ENCODE data around the gene DVL2.

The DVL2 gene

DNA sequence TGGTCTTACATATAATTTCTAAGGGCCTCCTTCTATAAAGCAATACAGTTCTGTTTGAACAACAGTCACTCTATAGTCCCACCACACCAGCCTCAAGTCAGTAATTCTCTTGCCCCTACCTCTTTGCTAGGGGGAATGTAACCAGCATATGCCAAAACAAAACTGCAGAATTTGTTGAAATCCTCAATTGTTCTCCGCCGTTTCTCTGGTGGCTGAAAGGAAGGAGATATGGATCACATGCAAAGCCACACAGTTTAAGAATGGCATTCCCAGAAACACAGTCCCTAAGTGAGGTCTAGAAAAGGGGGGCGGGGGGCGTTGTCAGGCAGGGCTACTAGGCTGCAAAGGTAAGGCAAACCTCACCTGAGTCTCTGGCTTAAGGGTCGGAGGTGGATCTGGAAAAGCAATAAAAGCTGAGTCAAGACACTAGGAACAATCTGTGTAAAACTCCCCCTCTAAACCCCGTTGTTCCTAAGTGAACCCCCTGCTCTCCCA lies 3.0 kb upstream of the DVL2 start:
- no peak for DNase-seq

DNA sequence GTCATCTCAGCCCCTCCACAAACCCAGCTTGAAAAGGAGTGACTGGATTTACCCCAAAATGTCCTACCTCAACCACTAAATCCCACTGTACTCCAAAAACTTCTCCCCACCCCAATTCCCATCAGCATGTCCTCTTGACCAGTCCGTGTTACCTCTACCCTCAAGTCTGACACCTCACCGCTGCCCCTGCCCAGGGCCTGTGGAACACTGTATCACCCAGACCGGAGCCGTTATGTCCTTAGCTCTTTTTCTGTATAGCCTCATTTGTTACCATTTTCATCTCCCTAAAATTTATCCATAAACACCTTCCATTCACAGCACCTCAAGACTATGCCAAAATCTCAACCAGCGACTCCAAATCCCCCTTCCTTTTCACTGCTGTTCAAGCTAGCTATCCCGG lies 2.5 kb upstream of the DVL2 start:
- no peak for DNase-seq

- DNase-seq: no peak
Observed at GRCh38 chr17:7235693-7236665, 1.7 kb upstream of the DVL2 start.

DNA sequence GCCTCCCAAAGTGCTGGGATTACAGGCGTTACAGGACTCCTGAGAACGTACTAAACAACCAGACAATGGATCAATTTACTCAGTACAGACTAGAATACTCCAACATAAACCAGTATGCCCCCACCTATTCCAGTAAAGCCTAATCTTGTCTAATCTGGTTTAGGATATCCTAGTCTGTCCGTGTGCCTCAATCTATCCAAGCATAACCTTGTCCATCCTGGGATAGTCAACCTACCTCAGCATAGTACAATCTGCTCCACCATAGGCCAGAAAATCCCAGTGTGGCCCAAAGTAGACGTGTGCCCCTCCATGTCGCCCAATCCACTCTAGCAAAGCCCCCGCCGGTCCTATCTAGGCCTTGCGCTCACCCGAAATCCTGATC lies 625 bp downstream of the DVL2 start:
- no peak for DNase-seq

DNA sequence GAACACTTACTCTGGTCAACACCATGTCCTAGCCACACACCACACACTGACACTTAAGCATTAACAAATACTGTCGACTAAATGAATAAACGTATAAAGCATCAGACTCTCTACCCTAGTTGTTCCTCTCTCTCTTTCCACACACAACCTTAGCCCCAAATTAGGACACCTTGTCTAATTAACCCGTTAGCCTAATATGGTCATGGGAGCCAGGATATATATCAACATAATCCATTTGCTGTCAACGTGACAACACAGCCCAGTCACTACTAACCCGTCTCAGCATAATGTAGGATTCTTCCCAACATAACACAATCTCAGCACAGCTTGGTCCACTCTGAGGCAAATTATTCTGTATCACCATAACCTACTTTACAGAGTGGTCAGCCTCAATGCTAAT lies 2.2 kb downstream of the DVL2 start:
- no peak for DNase-seq

DNA sequence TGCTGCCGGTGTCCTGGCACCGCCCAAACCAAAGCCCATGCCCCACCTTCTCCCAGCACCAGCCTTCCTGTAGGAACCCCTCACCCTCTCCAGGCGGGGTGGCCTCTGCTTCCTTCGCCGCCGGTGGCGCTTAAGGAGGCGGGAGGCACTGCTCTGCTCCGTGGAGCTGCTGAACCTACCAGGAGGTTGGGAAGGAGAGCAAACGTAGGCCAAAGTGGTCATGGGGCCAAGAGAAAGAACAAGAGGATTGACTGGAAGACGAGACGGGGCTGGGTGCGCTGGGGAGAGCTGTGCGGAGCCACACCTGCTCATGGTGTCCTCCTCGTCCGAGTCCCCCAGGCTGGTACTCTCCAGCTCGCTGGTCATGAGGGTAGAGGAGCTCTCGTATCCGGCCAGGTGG lies 4.8 kb downstream of the DVL2 start:
- DNase-seq: no peak

DNA sequence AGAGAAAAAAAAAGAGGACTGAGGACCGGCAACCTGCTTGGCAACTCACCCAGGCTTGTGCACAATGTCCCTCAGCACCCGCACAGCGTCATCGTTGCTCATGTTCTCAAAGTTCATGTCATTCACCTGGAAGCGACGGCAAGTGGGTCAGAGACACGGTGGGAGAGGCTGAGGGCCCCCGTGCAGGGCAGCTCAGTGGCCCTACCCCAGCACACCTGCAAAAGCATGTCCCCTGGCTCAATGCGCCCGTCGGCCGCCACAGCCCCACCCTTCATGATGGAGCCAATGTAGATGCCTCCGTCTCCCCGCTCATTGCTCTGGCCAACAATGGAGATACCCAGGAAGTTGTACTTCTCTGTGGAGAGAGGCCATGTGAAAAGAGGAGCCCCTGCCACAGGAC lies 5.4 kb downstream of the DVL2 start:
- no peak for DNase-seq

DNA sequence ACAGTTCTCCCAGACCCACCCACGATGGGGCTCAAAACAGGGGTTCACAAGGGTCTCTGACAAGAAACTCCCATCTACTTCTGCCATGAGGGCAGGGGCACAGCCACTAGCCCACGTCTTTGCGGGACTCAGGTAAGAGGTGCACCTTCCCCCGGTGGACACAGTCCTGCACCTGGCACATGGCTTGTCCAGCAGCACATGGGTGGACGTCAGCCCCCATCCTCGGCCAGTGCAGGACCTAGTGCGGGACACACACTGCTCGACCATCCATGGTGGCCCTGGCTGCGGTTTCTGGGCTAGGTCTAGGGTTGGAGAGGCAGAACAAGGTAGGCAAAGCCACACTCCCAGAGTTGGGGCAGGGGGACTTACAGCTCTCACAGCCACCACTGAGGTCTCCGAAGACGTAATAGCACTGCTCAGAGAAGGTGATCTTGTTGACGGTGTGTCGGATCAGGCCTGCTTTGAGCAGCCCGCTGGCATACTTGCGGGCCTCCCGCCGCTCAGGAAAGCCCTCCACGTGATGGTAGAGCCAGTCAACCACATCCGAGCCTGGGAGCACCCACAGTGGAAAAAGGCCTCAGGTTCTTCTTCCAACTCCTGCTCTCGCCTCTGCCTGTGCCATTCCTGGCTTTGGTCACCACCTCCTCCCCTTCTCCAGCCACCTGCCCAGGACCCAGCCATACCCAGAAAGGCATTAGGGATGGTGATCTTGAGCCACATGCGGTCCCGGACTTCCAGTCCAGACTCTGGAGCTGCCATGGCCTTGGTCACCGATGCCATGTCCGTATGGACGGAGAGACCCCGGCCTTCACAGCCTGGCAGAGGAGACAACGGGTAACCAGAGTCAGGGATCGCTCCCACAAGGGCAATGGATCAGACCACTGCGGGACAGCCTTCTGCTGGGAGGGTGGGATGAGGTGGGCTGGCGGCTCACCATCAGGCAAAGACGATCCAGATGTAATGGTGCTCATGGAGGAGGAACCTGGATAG lies 7.3 kb downstream of the DVL2 start:
- no peak for DNase-seq

GRCh38 chr17:7225711-7226331 lies 8.5 kb downstream of the DVL2 start:
- no peak for DNase-seq

GRCh38 chr17:7224661-7225111 lies 9.6 kb downstream of the DVL2 start:
- no peak for DNase-seq

DNA sequence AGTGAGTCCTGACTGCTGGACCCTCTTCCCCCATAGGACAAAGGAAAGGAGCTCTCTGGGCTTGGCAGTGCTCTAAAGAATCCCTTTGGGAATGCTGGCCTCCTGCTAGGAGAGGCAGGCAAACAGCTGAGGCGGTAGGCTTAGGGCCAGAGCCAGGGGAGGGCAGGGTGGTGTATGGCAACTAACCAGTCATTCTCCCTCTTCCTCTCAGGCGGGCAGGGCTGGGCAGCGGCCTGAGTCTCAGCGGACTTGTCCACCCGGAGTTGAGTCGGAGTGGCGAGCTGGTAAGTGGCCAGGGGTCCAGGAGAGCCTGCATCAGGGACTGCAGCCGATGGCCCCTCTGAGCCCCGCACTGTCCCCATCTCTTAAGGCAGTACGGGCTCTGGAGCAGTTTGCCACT lies 10.2 kb downstream of the DVL2 start:
- no peak for DNase-seq

DNA sequence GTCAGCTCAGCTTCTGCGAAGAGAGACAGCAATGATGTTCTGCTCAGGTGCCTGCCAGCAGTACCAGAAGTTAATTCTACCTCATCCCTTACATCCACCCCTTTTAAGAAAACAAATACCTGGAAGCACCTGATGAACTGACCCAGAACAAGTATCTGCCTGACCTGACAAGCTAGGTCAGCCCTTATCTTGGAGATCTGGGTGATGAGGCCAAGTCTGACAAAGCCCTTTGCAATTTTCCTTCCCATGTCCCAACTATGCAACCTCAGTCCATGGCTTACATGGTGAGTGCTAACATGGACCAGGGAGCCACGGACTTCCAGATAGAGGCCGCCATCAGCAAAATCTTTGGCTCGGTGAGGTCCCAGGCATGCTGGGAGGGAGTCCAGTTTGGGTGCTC lies 10.9 kb downstream of the DVL2 start:
- no peak for DNase-seq

GRCh38 chr17:7222972-7223292 lies 11.4 kb downstream of the DVL2 start:
- DNase-seq: no peak

- no peak for DNase-seq
Observed at GRCh38 chr17:7222093-7222971, 12.0 kb downstream of the DVL2 start.

DNA sequence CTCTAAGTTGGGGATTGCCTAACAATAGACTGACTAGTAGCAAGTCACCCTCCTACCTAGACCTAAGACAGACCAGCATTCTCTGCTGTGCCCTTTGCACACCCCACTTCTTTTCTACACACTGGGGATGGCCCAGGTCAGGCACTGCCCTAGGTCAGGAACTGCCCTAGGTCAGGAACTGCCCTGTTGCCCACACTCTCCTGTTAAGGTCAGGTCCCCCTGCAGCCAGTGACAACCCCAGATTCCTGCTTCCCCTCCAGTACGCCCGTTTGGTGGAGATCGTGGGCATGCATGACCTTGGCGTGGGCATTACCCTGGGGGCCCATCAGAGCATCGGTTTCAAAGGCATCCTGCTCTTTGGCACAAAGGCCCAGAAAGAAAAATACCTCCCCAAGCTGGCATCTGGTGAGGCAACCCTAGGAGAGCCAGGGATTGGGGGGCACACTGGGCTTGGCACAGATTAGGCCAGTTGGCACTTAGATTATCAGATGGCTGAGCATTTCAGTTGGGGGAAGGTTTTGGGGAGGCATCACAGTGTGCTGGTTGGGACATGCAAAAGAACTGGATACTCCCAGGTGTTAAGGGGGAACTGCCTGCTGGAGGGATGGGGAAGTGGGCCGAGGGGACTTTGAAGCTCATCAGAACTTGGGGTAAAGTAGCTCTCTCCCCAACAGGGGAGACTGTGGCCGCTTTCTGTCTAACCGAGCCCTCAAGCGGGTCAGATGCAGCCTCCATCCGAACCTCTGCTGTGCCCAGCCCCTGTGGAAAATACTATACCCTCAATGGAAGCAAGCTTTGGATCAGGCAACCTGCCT lies 12.8 kb downstream of the DVL2 start:
- no peak for DNase-seq

- DNase-seq: peak; percentile 51 to 58
Observed at GRCh38 chr17:7220593-7221277, 13.6 kb downstream of the DVL2 start.

DNA sequence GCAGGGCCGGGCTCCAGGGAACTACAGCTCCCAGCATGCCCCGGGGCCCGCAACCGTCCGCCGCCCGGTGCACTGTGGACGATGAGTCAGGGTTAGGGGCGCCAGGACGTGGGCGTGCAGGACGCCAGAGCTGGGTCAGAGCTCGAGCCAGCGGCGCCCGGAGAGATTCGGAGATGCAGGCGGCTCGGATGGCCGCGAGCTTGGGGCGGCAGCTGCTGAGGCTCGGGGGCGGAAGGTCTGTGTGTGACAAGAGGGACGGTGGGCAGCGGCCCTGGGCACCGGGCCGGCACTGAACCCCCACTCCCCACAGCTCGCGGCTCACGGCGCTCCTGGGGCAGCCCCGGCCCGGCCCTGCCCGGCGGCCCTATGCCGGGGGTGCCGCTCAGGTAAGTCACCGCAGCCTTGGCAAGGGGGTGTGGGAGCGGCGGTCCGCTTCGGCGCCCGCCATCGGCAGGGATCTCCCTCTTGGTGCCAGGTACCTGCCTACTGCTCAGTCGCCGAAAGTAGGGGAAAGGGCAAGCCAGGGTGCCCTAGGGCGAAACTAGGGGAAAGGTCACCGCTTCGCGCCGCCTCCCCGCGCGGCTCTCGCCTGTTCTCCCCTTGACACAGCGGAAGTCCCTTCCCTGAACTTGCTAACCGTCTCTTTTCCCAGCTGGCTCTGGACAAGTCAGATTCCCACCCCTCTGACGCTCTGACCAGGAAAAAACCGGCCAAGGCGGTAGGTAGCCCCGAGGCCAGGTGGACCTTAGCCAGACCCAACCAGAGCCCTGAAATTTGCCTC lies 14.3 kb downstream of the DVL2 start, which contains the start of the genes ACADVL and DLG4:
TSS of gene ACADVL (plus strand) at position 127 of the 781 bp plus-strand sequence. CDS start at position 174, 47 bp downstream.
TSS of gene DLG4 (minus strand) at position 25 of the 781 bp plus-strand sequence.
- DNase-seq: peak; percentile 66 to 67

DNA sequence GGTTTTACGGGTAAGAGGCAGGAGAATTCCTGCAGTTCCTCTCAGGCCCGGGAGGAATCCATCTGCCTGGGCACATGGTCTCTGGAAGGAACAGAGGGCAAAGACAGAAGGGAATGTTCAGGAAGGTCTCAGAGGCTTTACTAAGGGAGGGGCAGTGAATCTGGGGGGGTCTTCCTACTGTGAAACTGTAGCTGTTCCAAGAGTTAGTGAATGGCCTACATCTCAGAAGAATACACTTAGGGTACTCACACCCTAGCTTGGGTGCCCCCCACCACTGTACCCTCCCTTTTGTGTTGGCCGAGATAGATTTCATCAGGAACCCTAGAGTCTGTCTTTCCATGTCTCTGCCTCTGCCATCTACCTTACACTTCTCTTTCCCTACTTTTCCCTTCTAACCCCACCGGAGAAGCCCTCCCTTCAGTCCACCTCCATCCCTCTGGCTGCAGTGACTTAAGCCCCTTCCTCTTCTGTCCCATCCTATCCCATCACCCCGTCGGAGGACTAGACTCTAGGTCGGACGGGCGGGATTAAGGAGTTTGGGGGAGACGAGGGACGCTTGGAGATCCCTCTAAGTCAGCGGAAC lies 15.0 kb downstream of the DVL2 start:
- no peak for DNase-seq

DNA sequence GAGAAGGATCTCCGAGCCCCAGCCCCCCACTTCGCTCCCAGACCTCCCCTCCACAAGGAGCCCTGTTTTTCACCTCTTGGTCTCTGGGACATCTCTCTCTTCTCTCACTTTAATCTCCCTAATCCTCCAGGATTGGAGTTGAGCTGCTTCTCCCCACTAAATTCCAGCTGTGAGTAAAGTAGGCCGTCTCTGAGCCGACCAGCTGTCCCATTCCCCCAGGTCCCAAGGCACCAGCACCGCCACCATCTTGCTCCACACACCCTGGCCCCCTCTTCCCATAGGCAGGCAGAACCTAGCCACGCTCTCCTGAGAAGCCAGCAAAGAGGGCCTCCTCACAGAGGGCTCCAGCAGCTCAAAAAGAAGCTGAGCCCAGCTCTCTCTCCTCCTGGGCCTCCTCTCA lies 15.6 kb downstream of the DVL2 start:
- no peak for DNase-seq
